ENCODE measurements around the gene TMEM184A. TPM values are rescaled to one million over a fixed set of nuclear protein-coding genes. Genes with fewer than 3 reads are reported as not detected.

The TMEM184A gene
- total and polyA plus RNA-seq, 10 of the 15 experiments (the other 5 are each of a cell fraction or from before 2014, with no cell fraction given), result 0.04 to 0.15 TPM; not detected in 8

DNA sequence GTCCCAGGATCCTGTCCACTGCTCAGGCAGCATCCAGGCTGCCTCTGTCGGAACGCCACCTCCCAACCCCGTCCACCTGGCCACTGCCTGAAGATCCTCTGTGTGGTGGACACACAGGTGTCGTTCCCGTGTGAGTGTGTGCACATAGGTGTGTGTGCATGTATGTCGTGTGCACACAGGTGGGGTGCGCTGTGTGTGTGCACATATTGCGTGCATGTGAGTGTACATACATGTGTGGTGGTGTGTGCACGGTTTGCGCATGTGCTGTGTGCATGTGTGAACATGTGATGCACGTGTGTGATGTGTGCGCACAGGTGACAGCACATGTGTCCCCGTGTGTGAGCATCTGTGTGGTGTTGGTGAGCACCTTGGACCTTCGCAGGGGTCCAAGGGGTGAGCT, 7.1 kb downstream of the TMEM184A start:
- WGBS (ENCODE audit: insufficient coverage, insufficient replicate concordance, low lambda C conversion rate, missing lambda C conversion rate), result 68% methylated on average over 14 of the region's 14 CpGs
- peaks cover 0 to 2% of the 10 kb centered on the region in 2 experiments; a peak in 1 of 4 replicates for H3K36me3 ChIP-seq (ENCODE audit: control insufficient read depth in 2 of 2, insufficient read depth in 2 of 2, low read length in 1 of 2)

GRCh38 chr7:1548438-1548831, 7.6 kb downstream of the TMEM184A start:
- Histone ChIP-seq H3K4me2 (ENCODE audit: control insufficient read depth, insufficient read depth) (no peak overlapping the region), H3K36me3 (ENCODE audit: control insufficient read depth in 2 of 2, insufficient read depth in 2 of 2, low read length in 1 of 2) (peaks cover 0 to 2% of the 10 kb centered on the region in 2 experiments; a peak in 1 of 4 replicates), H2AFZ (ENCODE audit: control insufficient read depth, low read depth, low read length) (no peak overlapping the region), H3K27ac (ENCODE audit: control insufficient read depth, insufficient read depth) (no peak overlapping the region), H3K4me3 (no peak overlapping the region), H3K9me3 (replicated peaks; ENCODE audit: control insufficient read depth, insufficient read depth, low read length) (no peaks in the 10 kb centered on the region), H3K79me2 (ENCODE audit: control insufficient read depth, insufficient read depth, low read length) (no peaks in the 10 kb centered on the region), H3K27me3 (replicated peaks in 1 of 2; ENCODE audit: control insufficient read depth in 2 of 2, insufficient read depth in 2 of 2, low read length in 1 of 2) (no peaks in the 10 kb centered on the region), H4K20me1 (ENCODE audit: control insufficient read depth, insufficient read depth) (no peaks in the 10 kb centered on the region), H3K9ac (ENCODE audit: control insufficient read depth, insufficient read depth, low read length) (no peak overlapping the region), H3K4me1 (ENCODE audit: control insufficient read depth, insufficient read depth, low read length) (no peaks in the 10 kb centered on the region)
- intact Hi-C loops (cut with micrococcal nuclease; ENCODE audit: unreplicated experiment) (no loop called here), in situ Hi-C loops (cut with MboI) (no loop called here)
- ATAC-seq, result peak; percentile 55
- 40% methylated on average over 17 of the region's 17 CpGs for WGBS (ENCODE audit: insufficient coverage, insufficient replicate concordance, low lambda C conversion rate, missing lambda C conversion rate)
- CTCF ChIA-PET, result no interaction called here
- FAIRE-seq, result no peak
- DNase-seq (ENCODE audit: low read depth, low spot score), result no peak
- no TSS peak for BruUV-seq (replicated peaks)
- POLR2A ChIA-PET, result no interaction called here
- SMC1A ChIA-PET (ENCODE audit: uncharacterized antibody, unreplicated experiment), result no interaction called here
- RAD21 ChIA-PET (ENCODE audit: unreplicated experiment), result no interaction called here
- TF ChIP-seq YBX1 (IDR thresholded peaks at IDR 0.05) (no peak), HCFC1 (IDR thresholded peaks at IDR 0.05; ENCODE audit: low read length) (no peak), RAD21 (IDR thresholded peaks at IDR 0.05; ENCODE audit: insufficient read depth, low read depth, low read length) (0 out of 2 replicates have a peak, but pooled peaks have one; percentile 27), EZH2 (IDR thresholded peaks at IDR 0.05; ENCODE audit: borderline replicate concordance, control insufficient read depth, low read depth, low read length) (no peak), ZNF384 (IDR thresholded peaks at IDR 0.05; ENCODE audit: borderline replicate concordance, low read depth, low read length) (no peak)
- TF ChIP-seq, protein P1, sequence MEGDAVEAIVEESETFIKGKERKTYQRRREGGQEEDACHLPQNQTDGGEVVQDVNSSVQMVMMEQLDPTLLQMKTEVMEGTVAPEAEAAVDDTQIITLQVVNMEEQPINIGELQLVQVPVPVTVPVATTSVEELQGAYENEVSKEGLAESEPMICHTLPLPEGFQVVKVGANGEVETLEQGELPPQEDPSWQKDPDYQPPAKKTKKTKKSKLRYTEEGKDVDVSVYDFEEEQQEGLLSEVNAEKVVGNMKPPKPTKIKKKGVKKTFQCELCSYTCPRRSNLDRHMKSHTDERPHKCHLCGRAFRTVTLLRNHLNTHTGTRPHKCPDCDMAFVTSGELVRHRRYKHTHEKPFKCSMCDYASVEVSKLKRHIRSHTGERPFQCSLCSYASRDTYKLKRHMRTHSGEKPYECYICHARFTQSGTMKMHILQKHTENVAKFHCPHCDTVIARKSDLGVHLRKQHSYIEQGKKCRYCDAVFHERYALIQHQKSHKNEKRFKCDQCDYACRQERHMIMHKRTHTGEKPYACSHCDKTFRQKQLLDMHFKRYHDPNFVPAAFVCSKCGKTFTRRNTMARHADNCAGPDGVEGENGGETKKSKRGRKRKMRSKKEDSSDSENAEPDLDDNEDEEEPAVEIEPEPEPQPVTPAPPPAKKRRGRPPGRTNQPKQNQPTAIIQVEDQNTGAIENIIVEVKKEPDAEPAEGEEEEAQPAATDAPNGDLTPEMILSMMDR (IDR thresholded peaks at IDR 0.05 in 2 of 3, conservative IDR thresholded peaks at IDR 0.05 in 1 of 3; ENCODE audit: control insufficient read depth in 2 of 3, extremely low read depth in 1 of 3, insufficient read depth in 1 of 3, low read depth in 3 of 3, low read length in 3 of 3), result peak in 2 of 3 experiments; percentile 16 to 19; a peak in 2 of 6 replicates
- TF ChIP-seq, protein P2, sequence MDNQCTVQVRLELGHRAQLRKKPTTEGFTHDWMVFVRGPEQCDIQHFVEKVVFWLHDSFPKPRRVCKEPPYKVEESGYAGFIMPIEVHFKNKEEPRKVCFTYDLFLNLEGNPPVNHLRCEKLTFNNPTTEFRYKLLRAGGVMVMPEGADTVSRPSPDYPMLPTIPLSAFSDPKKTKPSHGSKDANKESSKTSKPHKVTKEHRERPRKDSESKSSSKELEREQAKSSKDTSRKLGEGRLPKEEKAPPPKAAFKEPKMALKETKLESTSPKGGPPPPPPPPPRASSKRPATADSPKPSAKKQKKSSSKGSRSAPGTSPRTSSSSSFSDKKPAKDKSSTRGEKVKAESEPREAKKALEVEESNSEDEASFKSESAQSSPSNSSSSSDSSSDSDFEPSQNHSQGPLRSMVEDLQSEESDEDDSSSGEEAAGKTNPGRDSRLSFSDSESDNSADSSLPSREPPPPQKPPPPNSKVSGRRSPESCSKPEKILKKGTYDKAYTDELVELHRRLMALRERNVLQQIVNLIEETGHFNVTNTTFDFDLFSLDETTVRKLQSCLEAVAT (IDR thresholded peaks at IDR 0.05), result no peak
- TF ChIP-seq, protein P3, sequence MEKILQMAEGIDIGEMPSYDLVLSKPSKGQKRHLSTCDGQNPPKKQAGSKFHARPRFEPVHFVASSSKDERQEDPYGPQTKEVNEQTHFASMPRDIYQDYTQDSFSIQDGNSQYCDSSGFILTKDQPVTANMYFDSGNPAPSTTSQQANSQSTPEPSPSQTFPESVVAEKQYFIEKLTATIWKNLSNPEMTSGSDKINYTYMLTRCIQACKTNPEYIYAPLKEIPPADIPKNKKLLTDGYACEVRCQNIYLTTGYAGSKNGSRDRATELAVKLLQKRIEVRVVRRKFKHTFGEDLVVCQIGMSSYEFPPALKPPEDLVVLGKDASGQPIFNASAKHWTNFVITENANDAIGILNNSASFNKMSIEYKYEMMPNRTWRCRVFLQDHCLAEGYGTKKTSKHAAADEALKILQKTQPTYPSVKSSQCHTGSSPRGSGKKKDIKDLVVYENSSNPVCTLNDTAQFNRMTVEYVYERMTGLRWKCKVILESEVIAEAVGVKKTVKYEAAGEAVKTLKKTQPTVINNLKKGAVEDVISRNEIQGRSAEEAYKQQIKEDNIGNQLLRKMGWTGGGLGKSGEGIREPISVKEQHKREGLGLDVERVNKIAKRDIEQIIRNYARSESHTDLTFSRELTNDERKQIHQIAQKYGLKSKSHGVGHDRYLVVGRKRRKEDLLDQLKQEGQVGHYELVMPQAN (conservative IDR thresholded peaks at IDR 0.05), result no peak

More for the DNA sequence above, 7.1 kb downstream of the TMEM184A start:
- no TSS peak for BruUV-seq (replicated peaks)
- no peak overlapping the region for H3K27ac ChIP-seq (ENCODE audit: control insufficient read depth, insufficient read depth)
- H3K4me1 ChIP-seq (ENCODE audit: control insufficient read depth, insufficient read depth, low read length), result no peaks in the 10 kb centered on the region
- no peak for ATAC-seq
- H3K4me3 ChIP-seq, result no peak overlapping the region
- no peak overlapping the region for H3K9ac ChIP-seq (ENCODE audit: control insufficient read depth, insufficient read depth, low read length)
- TF ChIP-seq CREB1 (IDR thresholded peaks at IDR 0.05; ENCODE audit: low read depth) (no peak), POLR2A (IDR thresholded peaks at IDR 0.05; ENCODE audit: low read depth, low read length) (0 out of 2 replicates have a peak, but pooled peaks have one; percentile 34), ATF3 (IDR thresholded peaks at IDR 0.05; ENCODE audit: borderline replicate concordance, extremely low read depth, low read depth, low read length) (no peak), YBX1 (IDR thresholded peaks at IDR 0.05) (no peak), BACH1 (IDR thresholded peaks at IDR 0.05; ENCODE audit: borderline replicate concordance) (no peak), GATAD2B (conservative IDR thresholded peaks at IDR 0.05; ENCODE audit: low read depth) (no peak), RBBP5 (conservative IDR thresholded peaks at IDR 0.05) (no peak)
- no peak for FAIRE-seq
- no peak overlapping the region for H2AFZ ChIP-seq (ENCODE audit: control insufficient read depth, low read depth, low read length)
- SMC1A ChIA-PET (ENCODE audit: uncharacterized antibody, unreplicated experiment), result no interaction called here
- intact Hi-C loops (cut with micrococcal nuclease; ENCODE audit: unreplicated experiment) (no loop called here), in situ Hi-C loops (cut with MboI) (no loop called here)
- H3K79me2 ChIP-seq (ENCODE audit: control insufficient read depth, insufficient read depth, low read length), result no peaks in the 10 kb centered on the region
- no peaks in the 10 kb centered on the region for H3K27me3 ChIP-seq (replicated peaks in 1 of 2; ENCODE audit: control insufficient read depth in 2 of 2, insufficient read depth in 2 of 2, low read length in 1 of 2)
- H4K20me1 ChIP-seq (ENCODE audit: control insufficient read depth, insufficient read depth), result no peaks in the 10 kb centered on the region
- no peak overlapping the region for H3K4me2 ChIP-seq (ENCODE audit: control insufficient read depth, insufficient read depth)
- H3K9me3 ChIP-seq (replicated peaks; ENCODE audit: control insufficient read depth, insufficient read depth, low read length), result no peaks in the 10 kb centered on the region
- CTCF ChIA-PET, result no interaction called here
- POLR2A ChIA-PET, result no interaction called here
- RAD21 ChIA-PET (ENCODE audit: unreplicated experiment), result no interaction called here
- no peak for DNase-seq (ENCODE audit: low read depth, low spot score)

Data from GM12878 (cell line).